Endothelial cell of umbilical vein (primary cell): ENCODE results near the gene SNCAIP. TPM values are rescaled to one million over a fixed set of nuclear protein-coding genes. Genes with fewer than 3 reads are reported as not detected.
A peak's percentile ranks its signal among the peaks of the same experiment; 100 is the strongest.

Source experiments
- BruUV-seq: library from RNA; stranded (reverse); fragments of 400-500 nt; replicated peaks from 2 replicates; lab custom pipeline; 2021; lab: Mats Ljungman, UMichigan
- CTCF ChIA-PET: fragments of 300-600, 350-600 bp; sonication (Branson Sonifier 250); formaldehyde crosslinking; loops from one replicate; lab custom pipeline; 2021; ENCODE audit warnings: antibody characterized with exemption, inconsistent platforms; lab: Charles Lee
- POLR2A ChIA-PET: fragments of 300-600, 350-600 bp; sonication (Branson Sonifier 250); formaldehyde crosslinking; loops from one replicate; lab custom pipeline; 2021; ENCODE audit warnings: antibody characterized with exemption, inconsistent platforms; lab: Charles Lee
- DNase-seq: peaks from one replicate; pipeline ENCODE4 v3.0.0-alpha.2; 2011; ENCODE audit warnings: low read depth, low spot score
- FAIRE-seq: peaks from 2 replicates; lab custom pipeline; 2011; peaks lifted over from hg19 to GRCh38; lab: Jason Lieb, UNC
- H2AFZ ChIP-seq: 2 replicates; pipeline ENCODE4 v1.6.0; 2012; ENCODE audit warnings: low read depth, low read length, control low read depth, inconsistent platforms
- H3K27ac ChIP-seq: 2 replicates; pipeline ENCODE4 v1.5.1; 2011; ENCODE audit warnings: low read depth, mild to moderate bottlenecking, control low read depth, low read length, moderate library complexity; ENCODE audit not compliant: insufficient read depth
- H3K27me3 ChIP-seq, 2 experiments: 2 replicates each; pipeline versions ENCODE4 v1.6.0 to v1.6.1; 2011; ENCODE audit warnings: low read length in 2 of 2, mixed read lengths in 1 of 2; ENCODE audit not compliant: control insufficient read depth in 2 of 2, insufficient read depth in 2 of 2
- H3K36me3 ChIP-seq, 2 experiments: 2 replicates in 1 of 2; 3 replicates in 1 of 2; pipeline ENCODE4 v1.5.1; 2011; ENCODE audit warnings: low read length in 2 of 2, mild to moderate bottlenecking in 1 of 2, moderate library complexity in 1 of 2; ENCODE audit not compliant: control insufficient read depth in 2 of 2, insufficient read depth in 2 of 2; ENCODE audit errors: extremely low read depth in 1 of 2
- H3K4me1 ChIP-seq: 3 replicates; pipeline ENCODE4 v1.5.1; 2011; ENCODE audit warnings: mild to moderate bottlenecking, low read length; ENCODE audit not compliant: control insufficient read depth, insufficient read depth; ENCODE audit errors: extremely low read depth
- H3K4me2 ChIP-seq: 2 replicates; pipeline ENCODE4 v1.6.1; 2011; ENCODE audit warnings: low read length, control low read depth, mixed read lengths; ENCODE audit not compliant: insufficient read depth
- H3K4me3 ChIP-seq, 3 experiments: fragments of 200-600 bp in 1 of 3; sonication (generic), shearing (Covaris generic) in 1 of 3; replicated peaks in 1 of 3; 2 replicates each; pipeline ENCODE4 v1.5.1; 2011 to 2016; ENCODE audit warnings: control low read depth in 3 of 3, low read length in 3 of 3, mild to moderate bottlenecking in 2 of 3, inconsistent platforms in 1 of 3, low read depth in 1 of 3, moderate library complexity in 1 of 3; ENCODE audit not compliant: insufficient read depth in 1 of 3
- H3K79me2 ChIP-seq: 2 replicates; pipeline ENCODE4 v1.6.0; 2012; ENCODE audit warnings: low read length, inconsistent platforms; ENCODE audit not compliant: control insufficient read depth, insufficient read depth
- H3K9ac ChIP-seq: replicated peaks from 2 replicates; pipeline ENCODE3; 2011; ENCODE audit warnings: low read length, control low read depth; ENCODE audit not compliant: insufficient read depth; ENCODE audit errors: extremely low read depth
- H3K9me1 ChIP-seq: replicated peaks from 3 replicates; pipeline ENCODE4 v1.6.0; 2011; ENCODE audit warnings: mild to moderate bottlenecking, low read length; ENCODE audit not compliant: control insufficient read depth, insufficient read depth; ENCODE audit errors: extremely low read depth
- H3K9me3 ChIP-seq: replicated peaks from 2 replicates; pipeline ENCODE4 v1.5.1; 2012; ENCODE audit warnings: low read length, inconsistent platforms; ENCODE audit not compliant: control insufficient read depth, insufficient read depth
- H4K20me1 ChIP-seq: replicated peaks from 2 replicates; pipeline ENCODE3; 2011; ENCODE audit warnings: mild to moderate bottlenecking, low read length; ENCODE audit not compliant: control insufficient read depth, insufficient read depth; ENCODE audit errors: extremely low read depth
- CTCF ChIP-seq, 2 donors: IDR thresholded peaks; 1 replicate in 1 of 2; 2 replicates in 1 of 2; pipeline ENCODE4 v1.5.1; 2011; ENCODE audit warnings: low read length in 2 of 2, mild to moderate bottlenecking in 2 of 2, moderate library complexity in 2 of 2, control low read depth in 1 of 2, inconsistent platforms in 1 of 2, low read depth in 1 of 2; ENCODE audit not compliant: insufficient read depth in 1 of 2; ENCODE audit errors: extremely low read depth in 1 of 2
- EZH2 ChIP-seq: IDR thresholded peaks from 2 replicates; pipeline ENCODE4 v1.6.1; 2012; ENCODE audit warnings: borderline replicate concordance, low read depth, mild to moderate bottlenecking, moderate library complexity, low read length, inconsistent platforms; ENCODE audit not compliant: severe bottlenecking
- FOS ChIP-seq: IDR thresholded peaks from 2 replicates; pipeline ENCODE4 v1.6.1; 2011; ENCODE audit warnings: mild to moderate bottlenecking, low read length, moderate library complexity, borderline replicate concordance; ENCODE audit not compliant: insufficient read depth
- GATA2 ChIP-seq: IDR thresholded peaks from 2 replicates; pipeline ENCODE4 v1.7.0; 2011; ENCODE audit warnings: low read depth, mild to moderate bottlenecking, moderate library complexity, mixed read lengths, low read length; ENCODE audit not compliant: insufficient read length, insufficient read depth
- MYC ChIP-seq: IDR thresholded peaks from one replicate; pipeline ENCODE4 v1.6.1; 2011; ENCODE audit warnings: mild to moderate bottlenecking, low read depth, low read length
- dilution Hi-C: fragments of 300-500 bp; cut with MboI; formaldehyde crosslinking; loops from one replicate; pipeline ENCODE4 v1.15.0; 2019; ENCODE audit warnings: low sequenced_read_pairs; ENCODE audit not compliant: extremely low pct_ligation_motif_present
- intact Hi-C: fragments of 100-400 bp; cut with micrococcal nuclease; formaldehyde crosslinking; loops from one replicate; pipeline ENCODE4 v1.10.0; 2022
- polyA plus RNA-seq, 4 experiments: library from polyadenylated mRNA; depleted of rRNA in 3 of 4; stranded (reverse) in 3 of 4; unstranded in 1 of 4; fragments of >200 nt; gene quantifications; 2 replicates each; pipeline versions ENCODE4 v1.2.1 to v1.2.3, GENCODE V29; 2011 to 2012; ENCODE audit warnings: missing spikeins in 1 of 4
- total RNA-seq: library from RNA; stranded (reverse); gene quantifications from 2 replicates; pipeline ENCODE4 v1.2.3, GENCODE V29; 2021

Gene SNCAIP
- total and polyA plus RNA-seq, 2 donors (not counting 3 experiments of a cell fraction or from before 2014, with no cell fraction given), result 13.1 to 42.0 TPM

- peaks cover 0 to 3% of the 10 kb centered on the region in 2 experiments for H3K36me3 ChIP-seq
- H3K9me3 ChIP-seq, result no peaks in the 10 kb centered on the region
- H4K20me1 ChIP-seq, result no peaks in the 10 kb centered on the region
- no peak for DNase-seq
- intact Hi-C loops (loop anchor here (10.0 kb wide), 1 partner anchor 719 kb away; the partner anchor contains the start of gene PPIC), dilution Hi-C loops (no loop called here)
- H3K9me1 ChIP-seq, result no peaks in the 10 kb centered on the region
- CTCF ChIA-PET, result interaction anchor here (0.9 to 1.6 kb wide), 2 partner anchors 10 to 120 kb away, joined by 3 read pairs; no protein-coding TSS in a partner anchor
- no TSS peak for BruUV-seq
- H3K27me3 ChIP-seq, result no peaks in the 10 kb centered on the region
- no peak for TF ChIP-seq GATA2
- no peak for TF ChIP-seq CTCF (IDR thresholded peaks at IDR 0.05; ENCODE audit: extremely low read depth in 1 of 2, insufficient read depth in 1 of 2, low read depth in 1 of 2, low read length in 2 of 2)
- no peak overlapping the region for H2AFZ ChIP-seq
- H3K27ac ChIP-seq, result no peak overlapping the region
- peaks cover 25% of the 10 kb centered on the region for H3K4me1 ChIP-seq
- peak overlapping the region; percentile 10 for H3K4me2 ChIP-seq
- H3K9ac ChIP-seq, result no peak overlapping the region
- POLR2A ChIA-PET, result no interaction called here
- no peak overlapping the region for H3K4me3 ChIP-seq
- FAIRE-seq, result no peak
- no peaks in the 10 kb centered on the region for H3K79me2 ChIP-seq
These were observed 3.5 kb downstream of the SNCAIP start for GRCh38 chr5:122315521-122315920.

GRCh38 chr5:122316656-122317055, 4.6 kb downstream of the SNCAIP start:
- dilution Hi-C loops, result no loop called here
- ChIA-PET CTCF (no interaction called here), POLR2A (no interaction called here)
- no peak for FAIRE-seq
- Histone ChIP-seq H3K36me3 (peaks cover 0 to 3% of the 10 kb centered on the region in 2 experiments), H3K9me1 (no peaks in the 10 kb centered on the region), H3K4me2 (no peak overlapping the region), H3K79me2 (no peaks in the 10 kb centered on the region), H3K9ac (no peak overlapping the region), H3K4me3 (no peak overlapping the region), H3K9me3 (no peaks in the 10 kb centered on the region), H3K27me3 (no peaks in the 10 kb centered on the region), H4K20me1 (no peaks in the 10 kb centered on the region), H3K27ac (no peak overlapping the region), H3K4me1 (peaks cover 25% of the 10 kb centered on the region), H2AFZ (no peak overlapping the region)
- intact Hi-C loops, result loop anchor here (10.0 kb wide), 1 partner anchor 718 kb away; the partner anchor contains the start of gene PPIC
- BruUV-seq, result no TSS peak
- no peak for TF ChIP-seq MYC
- no peak for TF ChIP-seq EZH2
- TF ChIP-seq FOS, result no peak
- no peak for DNase-seq
